Measurements from ENCODE around the gene MTHFSD.

DNA sequence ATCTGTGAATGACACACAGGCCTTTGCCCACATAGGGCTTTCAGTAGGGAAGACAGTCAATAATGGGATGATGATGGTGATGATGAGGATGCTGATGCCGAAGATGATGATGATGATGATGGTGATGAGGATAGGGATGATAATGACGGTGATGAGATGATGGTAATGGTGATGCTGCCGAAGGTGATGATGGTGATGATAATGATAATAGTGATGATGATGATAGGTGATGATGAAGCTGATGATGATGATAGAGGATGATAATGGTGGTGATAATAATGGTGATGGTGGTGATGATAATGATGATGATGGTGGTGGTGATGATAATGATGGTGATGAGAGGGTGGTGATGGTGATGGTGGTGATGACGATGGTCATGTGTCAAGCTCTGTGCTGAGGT is 36.2 kb upstream of the MTHFSD start:
- TF ChIP-seq TAF1 (IDR thresholded peaks at IDR 0.05; ENCODE audit: borderline replicate concordance, low read depth, low read length): no peak
- no peak for TF ChIP-seq BRCA1 (IDR thresholded peaks at IDR 0.05; ENCODE audit: low read depth, low read length)
- TF ChIP-seq SP1 (IDR thresholded peaks at IDR 0.05; ENCODE audit: low read depth, low read length): no peak
- TF ChIP-seq, protein P1, sequence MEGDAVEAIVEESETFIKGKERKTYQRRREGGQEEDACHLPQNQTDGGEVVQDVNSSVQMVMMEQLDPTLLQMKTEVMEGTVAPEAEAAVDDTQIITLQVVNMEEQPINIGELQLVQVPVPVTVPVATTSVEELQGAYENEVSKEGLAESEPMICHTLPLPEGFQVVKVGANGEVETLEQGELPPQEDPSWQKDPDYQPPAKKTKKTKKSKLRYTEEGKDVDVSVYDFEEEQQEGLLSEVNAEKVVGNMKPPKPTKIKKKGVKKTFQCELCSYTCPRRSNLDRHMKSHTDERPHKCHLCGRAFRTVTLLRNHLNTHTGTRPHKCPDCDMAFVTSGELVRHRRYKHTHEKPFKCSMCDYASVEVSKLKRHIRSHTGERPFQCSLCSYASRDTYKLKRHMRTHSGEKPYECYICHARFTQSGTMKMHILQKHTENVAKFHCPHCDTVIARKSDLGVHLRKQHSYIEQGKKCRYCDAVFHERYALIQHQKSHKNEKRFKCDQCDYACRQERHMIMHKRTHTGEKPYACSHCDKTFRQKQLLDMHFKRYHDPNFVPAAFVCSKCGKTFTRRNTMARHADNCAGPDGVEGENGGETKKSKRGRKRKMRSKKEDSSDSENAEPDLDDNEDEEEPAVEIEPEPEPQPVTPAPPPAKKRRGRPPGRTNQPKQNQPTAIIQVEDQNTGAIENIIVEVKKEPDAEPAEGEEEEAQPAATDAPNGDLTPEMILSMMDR (IDR thresholded peaks at IDR 0.05 in 2 of 3, conservative IDR thresholded peaks at IDR 0.05 in 1 of 3; ENCODE audit: control insufficient read depth in 2 of 3, extremely low read depth in 1 of 3, insufficient read depth in 1 of 3, low read depth in 3 of 3, low read length in 3 of 3): no peak
- no peak for TF ChIP-seq EP300 (IDR thresholded peaks at IDR 0.05; ENCODE audit: borderline replicate concordance in 1 of 2, control insufficient read depth in 1 of 2, low read depth in 2 of 2, low read length in 2 of 2)

All from GM12878 (cell line).